HEK293T (cell line): Measurements from ENCODE around the gene ACOX3.

Source experiments
- CTBP1 ChIP-seq: fragments of 450-650 bp; IDR thresholded peaks from 2 replicates; pipeline ENCODE4 v1.6.1; 2016; ENCODE audit warnings: borderline replicate concordance
- FOXA1 ChIP-seq: fragments of 450-650 bp; IDR thresholded peaks from 2 replicates; pipeline ENCODE4 v1.6.1; 2016; ENCODE audit warnings: mild to moderate bottlenecking
- FOXK2 ChIP-seq: fragments of 450-650 bp; IDR thresholded peaks from 2 replicates; pipeline ENCODE4 v1.6.1; 2016; ENCODE audit warnings: mild to moderate bottlenecking
- FOXM1 ChIP-seq: fragments of 450-650 bp; IDR thresholded peaks from 2 replicates; pipeline ENCODE4 v1.6.1; 2017; ENCODE audit warnings: mild to moderate bottlenecking, borderline replicate concordance
- NFRKB ChIP-seq: fragments of 450-650 bp; IDR thresholded peaks from 2 replicates; pipeline ENCODE4 v1.6.1; 2016; ENCODE audit warnings: mild to moderate bottlenecking, moderate library complexity
- SP1 ChIP-seq: fragments of 450-650 bp; IDR thresholded peaks from 2 replicates; pipeline ENCODE4 v1.6.1; 2017
- SUZ12 ChIP-seq: fragments of 450-650 bp; IDR thresholded peaks from 2 replicates; pipeline ENCODE4 v1.6.1; 2016; ENCODE audit warnings: mild to moderate bottlenecking
- TARDBP ChIP-seq: fragments of 450-650 bp; IDR thresholded peaks from 2 replicates; pipeline ENCODE4 v1.6.1; 2016
- ZNF384 ChIP-seq: fragments of 450-650 bp; IDR thresholded peaks from 2 replicates; pipeline ENCODE4 v1.6.1; 2016

DNA sequence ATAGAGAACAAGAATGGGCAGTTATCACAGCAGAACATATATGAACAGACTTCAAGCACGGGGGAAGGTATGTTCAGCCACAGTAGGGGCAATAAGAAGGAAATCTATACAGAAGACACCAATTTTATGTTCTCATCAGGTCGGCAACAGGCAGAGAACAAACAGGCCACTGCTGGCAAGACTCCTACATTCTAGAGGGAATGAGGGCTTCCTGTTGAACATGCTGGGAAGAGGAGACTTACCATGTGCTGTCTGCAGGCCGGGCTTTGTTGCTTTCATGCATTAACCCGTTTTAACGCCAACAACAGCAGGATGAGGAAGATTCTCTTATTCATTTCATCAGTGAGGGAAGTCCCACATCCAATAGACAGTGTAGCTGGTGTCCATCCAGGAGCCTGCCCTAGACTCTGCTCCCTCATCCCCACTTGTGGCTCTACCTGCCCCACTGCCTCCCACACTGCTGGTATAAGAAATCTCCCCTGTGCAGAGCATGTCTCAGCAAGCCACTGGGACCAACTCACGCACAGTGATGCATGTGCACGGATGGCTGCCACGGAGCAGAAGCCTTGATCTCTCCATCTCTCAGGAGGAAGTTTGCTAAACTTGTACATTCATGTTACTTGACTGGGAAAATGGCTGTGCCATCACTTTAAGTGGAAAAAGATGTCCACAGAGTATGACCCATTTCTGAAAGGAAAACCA lies 84.5 kb downstream of the ACOX3 start:
- no peak for TF ChIP-seq FOXM1
- no peak for TF ChIP-seq SP1
- TF ChIP-seq FOXA1: no peak
- no peak for TF ChIP-seq TARDBP
- TF ChIP-seq CTBP1: no peak
- TF ChIP-seq SUZ12: no peak
- TF ChIP-seq ZNF384: no peak
- no peak for TF ChIP-seq FOXK2
- TF ChIP-seq NFRKB: no peak
